Measurements from ENCODE around the gene SUPT5H.
A peak's percentile ranks its signal among the peaks of the same experiment; 100 is the strongest.

SUPT5H gene

GRCh38 chr19:39445196-39446111 lies at the start of gene SUPT5H:
TSS of gene SUPT5H (plus strand) at chr19:39445582. CDS start at chr19:39445891, 309 bp downstream.
- no peak for TF ChIP-seq CTCF (IDR thresholded peaks at IDR 0.05; ENCODE audit: low read depth, low read length)
- DNase-seq (ENCODE audit: extremely low read depth, low read depth), result peak; percentile 97

GRCh38 chr19:39397360-39398296 lies 47.8 kb upstream of the SUPT5H start:
- no peak for DNase-seq (ENCODE audit: extremely low read depth, low read depth)

GRCh38 chr19:39398297-39398864 lies 47.0 kb upstream of the SUPT5H start:
- DNase-seq (ENCODE audit: extremely low read depth, low read depth), result peak; percentile 81
- no peak for TF ChIP-seq CTCF (IDR thresholded peaks at IDR 0.05; ENCODE audit: low read depth, low read length)

More at GRCh38 chr19:39397360-39398296, 47.8 kb upstream of the SUPT5H start:
- TF ChIP-seq CTCF (IDR thresholded peaks at IDR 0.05; ENCODE audit: low read depth, low read length), result peak; percentile 96

- no peak for DNase-seq (ENCODE audit: extremely low read depth, low read depth)
- no peak for TF ChIP-seq CTCF (IDR thresholded peaks at IDR 0.05; ENCODE audit: low read depth, low read length)
Measured at GRCh38 chr19:39399668-39400050, 45.7 kb upstream of the SUPT5H start.

GRCh38 chr19:39400061-39400460 lies 45.3 kb upstream of the SUPT5H start:
- DNase-seq (ENCODE audit: extremely low read depth, low read depth), result no peak
- no peak for TF ChIP-seq CTCF (IDR thresholded peaks at IDR 0.05; ENCODE audit: low read depth, low read length)

- TF ChIP-seq CTCF (IDR thresholded peaks at IDR 0.05; ENCODE audit: low read depth, low read length), result no peak
- no peak for DNase-seq (ENCODE audit: extremely low read depth, low read depth)
Measured at GRCh38 chr19:39401070-39401548, 44.3 kb upstream of the SUPT5H start.
